Measurements from ENCODE around the gene WIZ. TPM values are rescaled to one million over a fixed set of nuclear protein-coding genes. Genes with fewer than 3 reads are reported as not detected.

WIZ gene
- total and polyA plus RNA-seq, 2 of the 8 experiments (the other 6 are each of a cell fraction or from before 2014, with no cell fraction given) = 12.5 to 33.2 TPM

DNA sequence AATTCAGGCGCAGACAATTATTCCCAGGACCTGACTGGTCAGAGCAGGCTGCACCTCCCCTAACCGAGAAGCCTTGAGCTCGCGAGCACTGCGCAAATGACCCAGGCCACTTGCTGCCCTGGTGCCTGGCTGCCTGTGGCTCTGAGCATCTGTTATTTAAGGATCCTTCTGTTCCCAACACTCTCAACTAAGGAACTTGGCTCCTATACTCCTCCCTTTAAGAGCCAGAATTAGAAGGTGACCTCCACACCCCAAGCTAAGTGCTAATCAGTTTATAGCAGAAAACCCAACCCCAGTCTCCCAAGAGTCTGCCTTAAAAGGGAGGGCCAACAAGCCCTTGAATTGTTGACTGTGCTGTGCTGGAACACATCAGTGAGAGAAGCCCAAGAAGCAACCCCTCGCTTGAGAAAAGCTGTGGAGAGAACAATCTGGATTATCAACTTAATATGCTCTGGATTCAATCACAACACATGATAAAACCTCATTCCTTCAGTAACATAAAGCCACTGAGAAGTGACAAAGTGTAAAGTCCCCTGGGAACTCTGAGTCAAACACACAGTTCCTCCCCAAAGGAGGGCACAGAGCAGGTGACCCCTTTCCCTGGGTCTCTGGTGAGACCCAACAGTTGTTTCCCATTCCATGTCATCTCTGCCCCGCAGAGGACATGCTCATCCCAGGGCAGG is 45.5 kb downstream of the WIZ start:
- Histone ChIP-seq H2BK120ac (replicated peaks; ENCODE audit: low read depth, low read length) (no peak overlapping the region), H3K23ac (ENCODE audit: insufficient read length) (no peak overlapping the region), H3K4ac (replicated peaks; ENCODE audit: insufficient read length, low read depth, low read length) (no peak overlapping the region), H2AFZ (ENCODE audit: low read length) (no peak overlapping the region), H3K27ac (ENCODE audit: low read depth, low read length) (no peak overlapping the region), H3K18ac (ENCODE audit: extremely low read depth, low read length) (no peak overlapping the region), H3K27me3 (replicated peaks in 1 of 4; ENCODE audit: control insufficient read depth in 3 of 4, extremely low read depth in 1 of 4, insufficient read depth in 3 of 4, low read length in 3 of 4) (no peaks in the 10 kb centered on the region), H3K79me1 (ENCODE audit: low read depth, low read length) (peaks cover 29% of the 10 kb centered on the region), H3K23me2 (ENCODE audit: low read depth, low read length) (no peaks in the 10 kb centered on the region), H3K56ac (replicated peaks; ENCODE audit: insufficient read length, low read depth, low read length) (no peak overlapping the region), H3K9ac (replicated peaks in 1 of 4; ENCODE audit: extremely low read depth in 1 of 4, low read depth in 3 of 4, low read length in 3 of 4) (no peak overlapping the region), H3K14ac (ENCODE audit: insufficient read length) (no peak overlapping the region), H4K20me1 (replicated peaks in 1 of 2; ENCODE audit: control insufficient read depth in 1 of 2, insufficient read depth in 2 of 2, low read length in 2 of 2) (peaks cover 19 to 31% of the 10 kb centered on the region in 2 experiments), H3K9me3 (ENCODE audit: insufficient read depth in 2 of 2, low read depth in 1 of 2, low read length in 1 of 2) (no peaks in the 10 kb centered on the region), H4K5ac (ENCODE audit: insufficient read length, low read depth, low read length) (no peak overlapping the region), H2BK20ac (ENCODE audit: low read length) (no peak overlapping the region), H4K8ac (ENCODE audit: extremely low read depth, insufficient read depth, low read length) (no peak overlapping the region), H2AK5ac (ENCODE audit: low read depth, low read length) (no peak overlapping the region), H2BK12ac (ENCODE audit: low read depth, low read length) (no peak overlapping the region), H4K91ac (replicated peaks; ENCODE audit: insufficient read length, low read length) (no peak overlapping the region), H3K36me3 (ENCODE audit: control insufficient read depth in 2 of 4, insufficient read depth in 4 of 4, low read length in 3 of 4) (peaks cover 9 to 27% (median 13%) of the 10 kb centered on the region in 4 experiments; a peak in 7 of 8 replicates), H2BK15ac (ENCODE audit: low read length) (no peak overlapping the region), H3K4me3 (ENCODE audit: extremely low read depth in 1 of 4, insufficient read depth in 2 of 4, low read depth in 3 of 4, low read length in 4 of 4) (no peak overlapping the region), H3K4me2 (ENCODE audit: insufficient read depth in 1 of 2, low read depth in 2 of 2, low read length in 2 of 2) (no peak overlapping the region), H2BK5ac (ENCODE audit: low read depth, low read length) (no peak overlapping the region), H3K4me1 (replicated peaks in 1 of 4; ENCODE audit: control insufficient read depth in 3 of 4, insufficient read depth in 4 of 4, low read length in 3 of 4) (no peaks in the 10 kb centered on the region), H3K79me2 (ENCODE audit: control insufficient read depth in 1 of 2, insufficient read depth in 2 of 2, low read length in 2 of 2) (peaks cover 19 to 87% of the 10 kb centered on the region in 2 experiments)
- 90% methylated on average over 7 of the region's 7 CpGs; no CpG with 5 or more reads in 1 of the 2 experiments for whole genome bisulfite sequencing, 2 experiments (ENCODE audit: extremely low coverage in 1 of 2, insufficient coverage in 1 of 2, insufficient read length in 1 of 2, insufficient replicate concordance in 2 of 2, low coverage in 1 of 2, low lambda C conversion rate in 2 of 2, missing lambda C conversion rate in 1 of 2)
- CTCF ChIA-PET (ENCODE audit: partially characterized antibody) = interaction anchor here (0.6 to 1.4 kb wide), 3 partner anchors 17 to 152 kb away, joined by 3 read pairs; no protein-coding TSS in a partner anchor
- FAIRE-seq = no peak
- POLR2A ChIA-PET (ENCODE audit: partially characterized antibody) = interaction anchor here (0.9 to 4.4 kb wide), 5 partner anchors 9 to 25 kb away, joined by 3 to 35 read pairs (median 7); partner anchors contain the start of genes AKAP8 and AKAP8L
- DNase-seq (ENCODE audit: low read depth in 1 of 2, low spot score in 2 of 2) = no peak
- TF ChIP-seq ZNF274 (IDR thresholded peaks at IDR 0.05; ENCODE audit: borderline replicate concordance, extremely low read depth, low read length) (no peak), USF2 (IDR thresholded peaks at IDR 0.05; ENCODE audit: low read length) (no peak), TBP (IDR thresholded peaks at IDR 0.05; ENCODE audit: low read depth, low read length) (no peak), TAF1 (IDR thresholded peaks at IDR 0.05; ENCODE audit: low read depth, low read length) (no peak), RNF2 (IDR thresholded peaks at IDR 0.05; ENCODE audit: borderline replicate concordance, low read depth, low read length, missing control alignments, poor library complexity, severe bottlenecking) (no peak), MAFK (IDR thresholded peaks at IDR 0.05; ENCODE audit: low read depth, low read length) (no peak), SIX5 (IDR thresholded peaks at IDR 0.05; ENCODE audit: low read depth, low read length) (no peak), CHD2 (IDR thresholded peaks at IDR 0.05; ENCODE audit: low read length) (no peak), TCF12 (IDR thresholded peaks at IDR 0.05; ENCODE audit: low read depth, low read length) (no peak), GABPA (IDR thresholded peaks at IDR 0.05; ENCODE audit: borderline replicate concordance, insufficient read depth, low read length) (no peak)

Measured in H1 (cell line).